Peyer's patch (tissue), 4 donors: ENCODE measurements around the gene TNMD.

Source experiments
- POLR2A ChIP-seq, 2 donors: fragments of 450-650 bp; IDR thresholded peaks; one replicate each; pipeline ENCODE4 v1.5.1; 2017; ENCODE audit warnings: antibody characterized with exemption in 2 of 2, mild to moderate bottlenecking in 2 of 2, moderate library complexity in 2 of 2
- TF ChIP-seq, protein P1 (sequence below), 6 experiments: fragments of 450-650 bp in 4 of 6; fragments of 200-600 bp in 2 of 6; sonication (generic) in 1 of 6; IDR thresholded peaks; one replicate each; pipeline ENCODE4 v1.5.1; 2017 to 2019; ENCODE audit warnings: antibody characterized with exemption in 6 of 6, mild to moderate bottlenecking in 3 of 6, moderate library complexity in 1 of 6

DNA sequence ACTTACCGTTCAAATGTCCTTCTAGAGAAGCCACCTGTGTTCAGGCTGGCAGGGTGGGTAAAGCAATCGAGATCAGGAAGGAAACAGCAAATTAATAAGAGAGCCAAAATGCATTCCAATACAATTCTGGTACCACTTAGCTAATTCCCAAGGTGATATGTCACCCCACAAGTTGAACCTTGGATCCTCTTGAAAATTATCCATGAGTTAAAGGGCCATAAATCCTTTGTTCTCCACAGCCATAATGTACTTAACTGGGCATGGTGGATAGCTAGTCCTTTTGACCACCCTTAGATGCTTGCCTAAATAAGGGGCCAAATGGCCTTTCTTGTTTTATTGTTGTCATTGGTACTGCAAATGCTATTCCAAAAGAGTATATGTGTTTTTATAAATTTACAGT lies 2.0 kb downstream of the TNMD start:
- TF ChIP-seq, protein P1, sequence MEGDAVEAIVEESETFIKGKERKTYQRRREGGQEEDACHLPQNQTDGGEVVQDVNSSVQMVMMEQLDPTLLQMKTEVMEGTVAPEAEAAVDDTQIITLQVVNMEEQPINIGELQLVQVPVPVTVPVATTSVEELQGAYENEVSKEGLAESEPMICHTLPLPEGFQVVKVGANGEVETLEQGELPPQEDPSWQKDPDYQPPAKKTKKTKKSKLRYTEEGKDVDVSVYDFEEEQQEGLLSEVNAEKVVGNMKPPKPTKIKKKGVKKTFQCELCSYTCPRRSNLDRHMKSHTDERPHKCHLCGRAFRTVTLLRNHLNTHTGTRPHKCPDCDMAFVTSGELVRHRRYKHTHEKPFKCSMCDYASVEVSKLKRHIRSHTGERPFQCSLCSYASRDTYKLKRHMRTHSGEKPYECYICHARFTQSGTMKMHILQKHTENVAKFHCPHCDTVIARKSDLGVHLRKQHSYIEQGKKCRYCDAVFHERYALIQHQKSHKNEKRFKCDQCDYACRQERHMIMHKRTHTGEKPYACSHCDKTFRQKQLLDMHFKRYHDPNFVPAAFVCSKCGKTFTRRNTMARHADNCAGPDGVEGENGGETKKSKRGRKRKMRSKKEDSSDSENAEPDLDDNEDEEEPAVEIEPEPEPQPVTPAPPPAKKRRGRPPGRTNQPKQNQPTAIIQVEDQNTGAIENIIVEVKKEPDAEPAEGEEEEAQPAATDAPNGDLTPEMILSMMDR (IDR thresholded peaks at IDR 0.05), result no peak
- no peak for TF ChIP-seq POLR2A (IDR thresholded peaks at IDR 0.05)
